Calu3 (cell line): ENCODE measurements around the gene BCAS3. TPM values are rescaled to one million over a fixed set of nuclear protein-coding genes. Genes with fewer than 3 reads are reported as not detected.

Source experiments
- BruUV-seq: library from RNA; stranded (reverse); fragments of 400-500 nt; replicated peaks from 2 replicates; lab custom pipeline; 2021; lab: Mats Ljungman, UMichigan
- CTCF ChIA-PET: fragments of 300-600 bp; sonication (Branson Sonifier 250); formaldehyde crosslinking; loops from one replicate; lab custom pipeline; 2022; ENCODE audit warnings: antibody characterized with exemption; lab: Charles Lee
- DNase-seq: peaks from one replicate; pipeline ENCODE4 v3.0.0; 2022
- H3K27ac Mint-ChIP-seq: one replicate; pipeline ENCODE4 v1.8.0; 2022; ENCODE audit warnings: mixed read lengths; ENCODE audit not compliant: unreplicated experiment
- H3K27me3 Mint-ChIP-seq: one replicate; pipeline ENCODE4 v1.8.0; 2022; ENCODE audit warnings: mixed read lengths; ENCODE audit not compliant: unreplicated experiment
- H3K36me3 Mint-ChIP-seq: one replicate; pipeline ENCODE4 v1.8.0; 2022; ENCODE audit warnings: mild to moderate bottlenecking, moderate library complexity, mixed read lengths; ENCODE audit not compliant: insufficient read depth, unreplicated experiment
- H3K4me1 Mint-ChIP-seq: one replicate; pipeline ENCODE4 v1.8.0; 2022; ENCODE audit warnings: mild to moderate bottlenecking, low read depth, mixed read lengths; ENCODE audit not compliant: unreplicated experiment
- H3K4me3 Mint-ChIP-seq: one replicate; pipeline ENCODE4 v1.8.0; 2022; ENCODE audit warnings: mild to moderate bottlenecking, low read depth, moderate library complexity, mixed read lengths; ENCODE audit not compliant: unreplicated experiment
- H3K9me3 Mint-ChIP-seq: one replicate; pipeline ENCODE4 v1.8.0; 2022; ENCODE audit warnings: low read depth, mixed read lengths; ENCODE audit not compliant: unreplicated experiment
- CTCF ChIP-seq: fragments of 200-600 bp; IDR thresholded peaks from one replicate; pipeline ENCODE4 v1.8.0; 2022; ENCODE audit warnings: antibody characterized with exemption; ENCODE audit not compliant: unreplicated experiment
- intact Hi-C: fragments of 100-400 bp; cut with micrococcal nuclease; formaldehyde crosslinking; loops from one replicate; pipeline ENCODE4 v1.10.0; 2022; ENCODE audit not compliant: unreplicated experiment
- total RNA-seq: library from RNA; stranded (reverse); gene quantifications from 2 replicates; pipeline ENCODE4 v1.2.3, GENCODE V29; 2022

BCAS3 gene
- total RNA-seq, 1 experiment from 2014 or later, result 10.9 TPM

- H3K4me3 Mint-ChIP-seq, result no peak overlapping the region
- no peaks in the 10 kb centered on the region for H3K36me3 Mint-ChIP-seq
- no peaks in the 10 kb centered on the region for H3K27me3 Mint-ChIP-seq
- no peak for TF ChIP-seq CTCF
- intact Hi-C loops, result no loop called here
- no peak overlapping the region for H3K27ac Mint-ChIP-seq
- no peak for DNase-seq
- no peaks in the 10 kb centered on the region for H3K4me1 Mint-ChIP-seq
- BruUV-seq, result no TSS peak
- H3K9me3 Mint-ChIP-seq, result no peaks in the 10 kb centered on the region
- CTCF ChIA-PET, result no interaction called here
Measured at GRCh38 chr17:60902399-60902798, 224.7 kb downstream of the BCAS3 start.

GRCh38 chr17:60904582-60904981 is 226.9 kb downstream of the BCAS3 start:
- no peak overlapping the region for H3K4me3 Mint-ChIP-seq
- no peaks in the 10 kb centered on the region for H3K36me3 Mint-ChIP-seq
- no TSS peak for BruUV-seq
- DNase-seq, result no peak
- no peaks in the 10 kb centered on the region for H3K4me1 Mint-ChIP-seq
- CTCF ChIA-PET, result no interaction called here
- H3K27me3 Mint-ChIP-seq, result no peaks in the 10 kb centered on the region
- TF ChIP-seq CTCF, result no peak
- intact Hi-C loops, result no loop called here
- H3K27ac Mint-ChIP-seq, result no peak overlapping the region
- no peaks in the 10 kb centered on the region for H3K9me3 Mint-ChIP-seq

GRCh38 chr17:60905709-60906108 is 228.1 kb downstream of the BCAS3 start:
- no peak for TF ChIP-seq CTCF
- no peaks in the 10 kb centered on the region for H3K9me3 Mint-ChIP-seq
- intact Hi-C loops, result no loop called here
- BruUV-seq, result no TSS peak
- CTCF ChIA-PET, result interaction anchor here (0.6 kb wide), 1 partner anchor 100 kb away, joined by 3 read pairs; no protein-coding TSS in a partner anchor
- H3K4me3 Mint-ChIP-seq, result no peak overlapping the region
- no peak for DNase-seq
- H3K27ac Mint-ChIP-seq, result no peak overlapping the region
- H3K4me1 Mint-ChIP-seq, result no peaks in the 10 kb centered on the region
- no peaks in the 10 kb centered on the region for H3K27me3 Mint-ChIP-seq
- H3K36me3 Mint-ChIP-seq, result no peaks in the 10 kb centered on the region

- Mint-ChIP-seq H3K27ac (no peak overlapping the region), H3K9me3 (no peaks in the 10 kb centered on the region), H3K4me1 (no peaks in the 10 kb centered on the region), H3K4me3 (no peak overlapping the region), H3K36me3 (no peaks in the 10 kb centered on the region), H3K27me3 (no peaks in the 10 kb centered on the region)
- CTCF ChIA-PET, result no interaction called here
- no peak for TF ChIP-seq CTCF
- no TSS peak for BruUV-seq
- intact Hi-C loops, result no loop called here
- DNase-seq, result no peak
Measured at GRCh38 chr17:60908324-60908723, 230.7 kb downstream of the BCAS3 start.

- intact Hi-C loops, result no loop called here
- H3K27me3 Mint-ChIP-seq, result no peaks in the 10 kb centered on the region
- H3K36me3 Mint-ChIP-seq, result no peaks in the 10 kb centered on the region
- no peak for TF ChIP-seq CTCF
- no peak overlapping the region for H3K27ac Mint-ChIP-seq
- no TSS peak for BruUV-seq
- no peak overlapping the region for H3K4me3 Mint-ChIP-seq
- no peaks in the 10 kb centered on the region for H3K9me3 Mint-ChIP-seq
- no peak for DNase-seq
- no peaks in the 10 kb centered on the region for H3K4me1 Mint-ChIP-seq
- CTCF ChIA-PET, result no interaction called here
Measured at GRCh38 chr17:60909405-60909804, 231.8 kb downstream of the BCAS3 start.
